GM18517 (cell line): ENCODE results near the gene FBP1.
A peak's percentile ranks its signal among the peaks of the same experiment; 100 is the strongest.

ENCODE experiments used
- ATAC-seq: cut with Tn5 transposase; IDR thresholded peaks from one replicate; pipeline ENCODE4 v1.9.1; 2021; ENCODE audit warnings: mild to moderate bottlenecking, moderate library complexity; ENCODE audit not compliant: unreplicated experiment

FBP1 gene

GRCh38 chr9:94657021-94657725 is 17.9 kb upstream of the FBP1 start:
- no peak for ATAC-seq

DNA sequence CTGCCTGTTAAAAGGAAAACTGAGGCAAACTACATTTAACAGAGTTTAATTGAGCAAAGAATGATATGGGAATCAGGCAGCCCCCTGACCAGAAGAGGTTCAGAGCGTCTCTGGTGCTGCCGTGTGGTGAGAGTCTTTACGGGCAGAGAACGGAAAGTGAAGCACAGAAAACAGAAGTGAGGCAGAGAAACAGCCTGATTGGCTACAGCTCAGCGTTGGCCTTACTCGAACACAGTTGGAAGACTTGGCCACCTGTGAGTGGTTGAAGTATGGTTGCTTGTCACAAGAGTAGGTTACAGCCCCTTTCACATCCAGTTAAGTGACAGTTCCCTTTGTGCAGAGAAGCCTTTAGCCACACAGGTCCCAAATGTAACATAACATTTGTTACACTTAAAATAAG is 16.9 kb upstream of the FBP1 start:
- peak; percentile 93 for ATAC-seq

DNA sequence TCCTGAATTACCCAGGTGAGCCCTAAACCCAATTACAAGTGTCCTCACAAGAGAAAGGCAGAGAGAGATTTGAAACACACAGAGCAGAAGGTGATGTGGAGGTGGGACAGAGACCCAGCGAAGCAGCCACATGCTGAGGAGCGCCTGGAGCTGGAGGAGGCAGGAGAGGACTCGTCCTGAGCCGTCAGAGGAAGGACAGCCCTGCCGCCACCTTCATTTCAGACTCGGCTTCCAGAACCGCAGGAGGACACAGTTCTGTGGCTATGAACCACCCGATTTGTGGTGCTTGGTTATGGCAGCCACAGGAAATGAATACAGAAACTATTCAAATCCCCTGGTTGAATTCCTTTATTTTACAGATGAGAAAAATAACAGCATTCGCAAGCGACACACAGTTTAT is 16.4 kb upstream of the FBP1 start:
- ATAC-seq = no peak

- no peak for ATAC-seq
These were observed 15.0 kb upstream of the FBP1 start for GRCh38 chr9:94654165-94654894.

- ATAC-seq = no peak
These were observed 11.6 kb upstream of the FBP1 start for GRCh38 chr9:94650949-94651348.

GRCh38 chr9:94649100-94649819 is 9.9 kb upstream of the FBP1 start:
- no peak for ATAC-seq

GRCh38 chr9:94648185-94648584 is 8.9 kb upstream of the FBP1 start:
- no peak for ATAC-seq

DNA sequence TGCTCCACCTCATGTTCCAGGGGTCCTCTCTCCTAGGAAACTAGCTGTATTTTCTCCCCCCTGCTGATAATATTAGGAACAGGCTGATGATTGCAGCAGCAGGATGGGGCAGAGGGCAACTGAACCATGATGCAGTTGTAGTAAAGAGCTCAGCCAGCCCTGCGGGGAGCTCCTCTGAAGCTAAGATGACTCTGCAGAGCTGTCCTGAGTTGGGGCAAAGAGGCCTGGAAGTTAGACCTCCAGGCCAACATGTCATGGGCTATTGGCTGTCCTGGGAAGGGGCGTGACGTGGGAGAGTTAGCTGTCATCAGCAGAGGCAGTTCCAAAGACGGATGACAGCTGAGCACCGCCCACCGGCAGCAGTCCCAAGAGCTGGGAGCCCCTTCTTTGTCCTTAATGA is 6.6 kb upstream of the FBP1 start:
- ATAC-seq = no peak

GRCh38 chr9:94644543-94644942 is 5.2 kb upstream of the FBP1 start:
- ATAC-seq = no peak

DNA sequence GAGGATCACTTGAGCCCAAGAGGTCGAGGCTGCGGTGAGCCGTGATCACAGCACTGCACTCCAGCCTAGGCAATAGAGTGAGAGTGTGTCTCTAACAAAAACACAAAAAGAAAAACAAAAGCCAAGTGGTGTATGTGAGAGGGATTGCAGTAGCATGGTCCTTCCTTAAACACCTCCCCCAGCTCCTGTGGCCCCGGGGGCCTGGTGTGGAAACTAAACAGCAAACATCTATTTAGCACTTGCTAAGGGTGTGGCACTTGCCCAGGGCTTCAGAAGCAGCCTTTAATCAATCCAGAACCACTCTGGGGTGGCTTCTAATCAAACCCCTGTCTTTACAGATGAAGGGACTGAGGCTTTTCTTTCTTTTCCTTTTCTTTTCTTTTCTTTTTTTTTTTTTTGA is 4.4 kb upstream of the FBP1 start:
- ATAC-seq = no peak

- ATAC-seq = no peak
These were observed 3.9 kb upstream of the FBP1 start for GRCh38 chr9:94643176-94643575.

DNA sequence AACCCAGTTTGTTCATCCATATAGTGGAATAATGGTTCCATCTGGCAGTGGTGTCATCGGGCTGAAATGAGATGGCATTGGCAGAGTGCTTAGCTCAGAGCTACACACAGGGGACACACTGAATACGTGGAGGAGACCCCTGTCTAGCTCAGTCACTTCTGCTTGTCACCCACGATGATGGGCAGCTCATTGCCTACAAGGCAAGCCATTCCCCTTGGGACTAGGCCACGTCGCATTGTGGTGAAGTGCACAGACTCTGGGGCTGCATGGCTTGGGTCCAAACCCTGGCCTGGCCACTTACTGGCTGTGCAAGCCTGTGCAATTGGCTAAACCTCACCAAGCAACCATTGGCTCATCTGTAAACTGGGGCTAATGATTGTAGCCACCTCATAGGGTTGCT is 3.2 kb upstream of the FBP1 start:
- no peak for ATAC-seq

DNA sequence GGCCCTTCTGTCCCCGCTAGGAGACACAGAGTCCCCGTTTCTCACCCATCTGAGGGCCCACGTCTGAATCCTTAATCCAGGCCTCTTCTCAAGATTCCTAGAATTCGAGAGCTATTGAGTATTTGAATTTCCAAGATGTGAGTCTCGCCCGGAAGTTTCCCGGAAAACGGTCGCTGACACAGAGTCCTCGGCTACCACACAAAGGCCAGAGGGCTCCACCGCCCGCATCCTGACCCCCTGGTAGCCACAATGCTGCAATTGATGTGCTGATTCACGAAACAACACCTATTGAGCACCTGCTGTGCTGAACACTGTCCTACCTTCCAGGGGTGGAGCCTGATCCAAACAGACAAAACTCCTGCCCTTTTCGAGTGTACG is 670 bp upstream of the FBP1 start:
- ATAC-seq = no peak

DNA sequence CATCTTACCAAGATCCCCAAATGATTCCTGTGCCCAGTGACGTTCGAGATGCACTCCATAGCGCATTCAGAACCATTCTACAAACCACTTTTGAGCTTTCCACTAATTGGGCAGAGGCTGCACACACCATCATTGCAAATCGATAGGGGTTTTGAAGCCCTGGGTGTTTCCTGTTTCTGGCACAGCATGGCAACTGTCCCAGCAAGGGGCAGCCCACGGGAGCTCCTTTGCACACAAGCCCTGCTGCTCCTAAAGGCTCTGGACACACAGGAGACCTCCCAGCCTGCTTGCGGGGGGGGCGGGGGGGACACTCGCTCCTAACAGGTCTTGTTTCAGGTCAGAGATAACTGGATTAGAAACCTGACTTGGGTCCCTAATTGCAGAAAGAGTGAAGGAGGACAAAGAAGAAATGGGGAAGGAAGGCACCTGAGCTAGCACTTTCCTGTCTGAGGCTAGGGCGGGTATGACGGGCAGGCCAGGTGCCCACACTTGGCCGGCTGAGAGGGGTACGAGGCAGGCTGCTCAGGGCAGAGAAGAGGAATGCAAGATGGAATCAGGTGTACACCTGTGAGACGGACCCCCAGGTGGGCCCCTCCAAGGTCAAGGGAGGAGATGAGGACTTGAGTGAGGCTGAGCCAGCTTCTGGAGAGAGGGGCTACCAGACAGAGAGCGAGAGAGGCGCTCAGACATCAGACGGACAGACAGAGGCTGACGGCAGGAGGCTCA is 820 bp downstream of the FBP1 start:
- ATAC-seq = no peak

DNA sequence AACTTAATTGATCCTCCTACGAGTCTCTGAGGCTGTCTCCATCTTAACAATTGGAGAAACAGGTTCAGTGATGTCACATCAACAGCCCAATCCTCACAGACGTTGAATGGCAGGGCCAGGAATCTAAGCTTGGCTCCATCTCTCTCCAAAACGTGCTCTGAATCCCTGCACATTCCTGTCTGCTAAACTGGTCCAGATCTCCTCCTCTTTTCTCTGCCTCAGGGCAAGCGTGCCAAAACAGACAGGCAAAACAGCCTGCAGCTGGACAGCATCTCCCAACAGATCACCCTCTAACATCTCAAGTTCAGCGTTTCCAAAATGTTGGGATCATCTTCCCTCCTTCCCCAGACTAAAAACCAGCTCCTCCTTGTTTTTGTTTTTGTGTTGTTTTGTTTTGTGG is 6.6 kb downstream of the FBP1 start:
- ATAC-seq = no peak

- no peak for ATAC-seq
These were observed 7.7 kb downstream of the FBP1 start for GRCh38 chr9:94631599-94631998.

GRCh38 chr9:94630833-94631232 is 8.5 kb downstream of the FBP1 start:
- ATAC-seq = no peak

- no peak for ATAC-seq
These were observed 9.0 kb downstream of the FBP1 start for GRCh38 chr9:94630281-94630680.

GRCh38 chr9:94627287-94627686 is 12.0 kb downstream of the FBP1 start:
- no peak for ATAC-seq

DNA sequence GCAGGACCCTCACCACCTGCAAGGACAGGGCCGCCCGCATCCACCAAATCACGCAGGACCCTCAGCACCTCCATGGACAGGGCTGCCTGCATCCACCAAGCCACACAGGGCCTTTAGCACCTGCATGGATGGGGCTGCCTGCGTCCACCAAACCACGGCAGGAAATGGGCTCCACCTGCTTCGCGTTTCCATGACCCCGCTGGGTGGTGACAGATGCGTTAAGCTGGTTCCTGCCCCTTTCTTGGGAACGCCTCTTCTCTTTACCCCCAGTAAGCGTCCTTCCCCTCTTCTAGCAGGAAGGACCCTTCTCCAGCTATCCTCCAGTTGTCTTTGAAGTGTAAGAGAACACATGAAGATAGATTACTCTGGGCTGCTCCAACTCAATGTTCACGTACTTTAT is 13.5 kb downstream of the FBP1 start:
- no peak for ATAC-seq

DNA sequence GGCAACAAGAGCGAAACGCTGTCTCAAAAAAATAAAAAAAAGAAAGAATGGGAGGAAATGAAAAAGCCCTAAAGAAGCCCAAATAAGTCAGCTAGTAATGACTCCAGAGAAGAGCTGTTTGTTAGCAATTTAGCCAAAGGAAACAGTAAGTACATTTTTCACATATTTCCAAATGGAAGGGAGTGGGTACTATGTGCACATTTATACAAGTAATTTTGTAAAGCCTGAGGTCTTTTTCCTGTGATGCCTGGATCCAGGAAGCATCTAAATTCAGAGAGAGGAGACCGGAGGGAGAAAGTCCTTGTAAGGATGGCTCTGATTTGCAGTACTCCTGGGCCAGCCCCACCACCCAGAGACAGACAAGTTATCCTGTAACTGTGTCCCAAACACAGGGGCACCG is 14.7 kb downstream of the FBP1 start:
- ATAC-seq = no peak
